K562 (cell line): ENCODE measurements around the gene LZTR1. TPM values are rescaled to one million over a fixed set of nuclear protein-coding genes. Genes with fewer than 3 reads are reported as not detected.

Experiments
- ATF7 ChIP-seq: fragments of 450-650 bp; IDR thresholded peaks from 2 replicates; pipeline ENCODE4 v1.7.1; 2014; ENCODE audit warnings: mild to moderate bottlenecking, moderate library complexity
- DACH1 ChIP-seq: fragments of 450-650 bp; IDR thresholded peaks from 2 replicates; pipeline ENCODE4 v1.6.1; 2018; ENCODE audit not compliant: partially characterized antibody
- E2F4 ChIP-seq: sonication (generic); formaldehyde crosslinking; IDR thresholded peaks from 2 replicates; pipeline ENCODE4 v1.8.0; 2022; ENCODE audit warnings: mild to moderate bottlenecking, low read depth, missing genetic modification reagents
- FOSL1 ChIP-seq: fragments of 200-800 bp; sonication (Bioruptor generic); conservative IDR thresholded peaks from 2 replicates; pipeline ENCODE4 v1.6.1; 2016; ENCODE audit warnings: missing genetic modification characterization, missing compliant biosample characterization
- GMEB1 ChIP-seq: fragments of 250-450 bp; sonication (Bioruptor Pico); IDR thresholded peaks from 2 replicates; pipeline ENCODE4 v1.4.0; 2020; ENCODE audit warnings: mild to moderate bottlenecking
- ID3 ChIP-seq, 2 experiments: fragments of 250-450 bp in 1 of 2; fragments of 450-650 bp in 1 of 2; sonication (Bioruptor Pico) in 1 of 2; IDR thresholded peaks; 2 replicates each; pipeline versions ENCODE4 v1.6.1 to v1.8.0; 2016 to 2021; ENCODE audit warnings: mild to moderate bottlenecking in 2 of 2, moderate library complexity in 2 of 2, missing compliant biosample characterization in 1 of 2, missing genetic modification characterization in 1 of 2
- ILF3 ChIP-seq: fragments of 450-650 bp; IDR thresholded peaks from 2 replicates; pipeline ENCODE4 v1.6.1; 2018; ENCODE audit warnings: antibody characterized with exemption, mild to moderate bottlenecking, moderate library complexity, borderline replicate concordance
- NFYB ChIP-seq: IDR thresholded peaks from 2 replicates; pipeline ENCODE4 v1.6.1; 2011; ENCODE audit warnings: mild to moderate bottlenecking, moderate library complexity; ENCODE audit not compliant: insufficient read length; ENCODE audit errors: extremely low read depth
- PHTF2 ChIP-seq: fragments of 250-450 bp; sonication (Bioruptor Pico); IDR thresholded peaks from 2 replicates; pipeline ENCODE4 v1.5.0; 2021; ENCODE audit warnings: mild to moderate bottlenecking
- POLR2B ChIP-seq: fragments of 450-650 bp; IDR thresholded peaks from 2 replicates; pipeline ENCODE4 v1.6.1; 2018; ENCODE audit warnings: low read depth; ENCODE audit not compliant: partially characterized antibody
- RBBP5 ChIP-seq: fragments of 200-600 bp; sonication (generic); IDR thresholded peaks from 2 replicates; pipeline ENCODE4 v1.6.1; 2012; ENCODE audit warnings: borderline replicate concordance, mild to moderate bottlenecking, low read length, control low read depth, inconsistent platforms; ENCODE audit not compliant: insufficient read depth, poor library complexity, severe bottlenecking
- SMAD1 ChIP-seq: fragments of 150-350 bp; IDR thresholded peaks from 2 replicates; pipeline ENCODE4 v1.6.1; 2014; ENCODE audit warnings: low read length, low read depth; ENCODE audit not compliant: partially characterized antibody
- SMAD2 ChIP-seq: fragments of 150-350 bp; IDR thresholded peaks from 2 replicates; pipeline ENCODE4 v1.6.1; 2014; ENCODE audit warnings: low read depth, mild to moderate bottlenecking, low read length
- SP1 ChIP-seq: sonication (generic); formaldehyde crosslinking; IDR thresholded peaks from 2 replicates; pipeline ENCODE4 v1.8.1; 2022; ENCODE audit warnings: mild to moderate bottlenecking, missing genetic modification reagents
- SPI1 ChIP-seq: IDR thresholded peaks from 2 replicates; pipeline ENCODE4 v1.6.1; 2011; ENCODE audit warnings: low read depth, low read length, control low read depth, borderline replicate concordance
- SREBF1 ChIP-seq: fragments of 150-350 bp; IDR thresholded peaks from 2 replicates; pipeline ENCODE4 v1.6.1; 2014; ENCODE audit warnings: antibody characterized with exemption, low read depth, low read length, borderline replicate concordance
- TFE3 ChIP-seq: fragments of 450-650 bp; formaldehyde crosslinking; IDR thresholded peaks from 2 replicates; pipeline ENCODE4 v1.4.0; 2020; ENCODE audit warnings: mild to moderate bottlenecking, mixed read lengths
- ZNF431 ChIP-seq: sonication (generic); formaldehyde crosslinking; IDR thresholded peaks from 2 replicates; pipeline ENCODE4 v1.8.0; 2022; ENCODE audit warnings: mild to moderate bottlenecking, missing genetic modification reagents
- ZNF507 ChIP-seq: conservative IDR thresholded peaks from 2 replicates; pipeline ENCODE4 v1.6.1; 2017; ENCODE audit warnings: missing genetic modification characterization, missing compliant biosample characterization
- ZNF740 ChIP-seq, 3 experiments: fragments of 200-800 bp in 1 of 3; sonication (Bioruptor generic) in 1 of 3; sonication (generic) in 1 of 3; formaldehyde crosslinking in 1 of 3; IDR thresholded peaks; 2 replicates each; pipeline versions ENCODE4 v1.6.1 to v1.8.0; 2016 to 2022; ENCODE audit warnings: mild to moderate bottlenecking in 2 of 3, missing compliant biosample characterization in 2 of 3, missing genetic modification characterization in 2 of 3, missing genetic modification reagents in 1 of 3
- polyA plus RNA-seq, 8 experiments: library from polyadenylated mRNA; depleted of rRNA in 4 of 8; stranded (reverse) in 5 of 8; unstranded in 3 of 8; fragments of >200 nt; fragmentation: Nextera tagmentation in 2 of 8; fragmentation: Illumina TruSeq in 1 of 8; extraction: Ambion mirVana in 2 of 8; extraction: Trizol in 1 of 8; gene quantifications; 2 replicates each; pipeline versions ENCODE4 v1.2.1 to v1.2.3, GENCODE V29; 2011 to 2014; ENCODE audit warnings: inconsistent platforms in 1 of 8, missing spikeins in 1 of 8
- total RNA-seq, 7 experiments: library from RNA; depleted of rRNA in 6 of 7; stranded (reverse); fragments of >200 nt in 6 of 7; fragmentation: Illumina TruSeq in 2 of 7; extraction: Trizol in 2 of 7; gene quantifications; 2 replicates each; pipeline versions ENCODE4 v1.2.1 to v1.2.3, GENCODE V29; 2011 to 2021; ENCODE audit warnings: low replicate concordance in 1 of 7

The LZTR1 gene
- total and polyA plus RNA-seq, 9 of the 15 experiments (the other 6 are each of a cell fraction or from before 2014, with no cell fraction given): 2.2 to 135 (median 63.0) TPM

GRCh38 chr22:20951151-20951931 is 30.8 kb upstream of the LZTR1 start (continued):
- TF ChIP-seq ID3 (CRISPR knock-in tag; IDR thresholded peaks at IDR 0.05): 0 out of 2 replicates have a peak, but pooled peaks have one; percentile 13
- no peak for TF ChIP-seq ID3 (tag; IDR thresholded peaks at IDR 0.05)
- no peak for TF ChIP-seq FOSL1
- no peak for TF ChIP-seq SMAD1
- peak; percentile 67; the same call in 1 of the 2 replicates for TF ChIP-seq SP1 (CRISPR knock-in tag)
- TF ChIP-seq POLR2B: peak; percentile 38
- no peak for TF ChIP-seq NFYB
- peak; percentile 61; the same call in 1 of the 2 replicates for TF ChIP-seq ZNF740 (CRISPR knock-in tag; IDR thresholded peaks at IDR 0.05)
- TF ChIP-seq ZNF740 (tag; IDR thresholded peaks at IDR 0.05): no peak
- peak; percentile 49 for TF ChIP-seq RBBP5
- TF ChIP-seq DACH1: no peak
- TF ChIP-seq ILF3: 0 out of 2 replicates have a peak, but pooled peaks have one; percentile 49
- 0 out of 2 replicates have a peak, but pooled peaks have one; percentile 70 for TF ChIP-seq SMAD2
- peak; percentile 27; the same call in 1 of the 2 replicates for TF ChIP-seq PHTF2 (CRISPR knock-in tag)
- TF ChIP-seq ZNF507 (tag): no peak
- TF ChIP-seq GMEB1 (CRISPR knock-in tag): no peak
- 0 out of 2 replicates have a peak, but pooled peaks have one; percentile 47 for TF ChIP-seq SREBF1
- no peak for TF ChIP-seq TFE3 (CRISPR knock-in tag)
- 0 out of 2 replicates have a peak, but pooled peaks have one; percentile 60 for TF ChIP-seq E2F4 (CRISPR knock-in tag)
- no peak for TF ChIP-seq SPI1
- no peak for TF ChIP-seq ATF7
- 0 out of 2 replicates have a peak, but pooled peaks have one; percentile 29 for TF ChIP-seq ZNF431 (CRISPR knock-in tag)
